NK-92 treated with Interleukin-12 subunit alpha and Interleukin-12 subunit beta, amount 100 ng/mL, for 24 hours (cell line): ENCODE results near the gene CFAP141.

ENCODE experiments used
- DNase-seq: peaks from one replicate; lab custom pipeline; 2025; lab: John Stamatoyannopoulos, UW

The CFAP141 gene

DNA sequence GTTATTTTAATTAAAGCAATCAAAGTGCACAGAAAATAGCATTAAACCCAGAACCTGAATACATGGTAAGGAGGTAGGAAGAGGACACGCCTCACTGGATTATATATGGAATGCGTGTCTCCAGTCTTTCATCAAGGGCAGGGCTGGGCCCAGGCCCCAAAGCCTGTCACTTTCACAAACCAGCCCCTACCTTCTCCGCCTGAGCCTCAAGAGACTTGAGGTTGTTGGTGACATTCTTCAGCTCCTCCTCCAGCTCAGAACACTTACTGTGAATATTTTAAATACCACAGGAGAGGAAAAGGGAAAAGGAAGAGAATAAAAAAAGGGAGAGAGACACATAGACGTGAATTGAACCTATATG, 34.9 kb downstream of the CFAP141 start:
- no peak for DNase-seq

DNA sequence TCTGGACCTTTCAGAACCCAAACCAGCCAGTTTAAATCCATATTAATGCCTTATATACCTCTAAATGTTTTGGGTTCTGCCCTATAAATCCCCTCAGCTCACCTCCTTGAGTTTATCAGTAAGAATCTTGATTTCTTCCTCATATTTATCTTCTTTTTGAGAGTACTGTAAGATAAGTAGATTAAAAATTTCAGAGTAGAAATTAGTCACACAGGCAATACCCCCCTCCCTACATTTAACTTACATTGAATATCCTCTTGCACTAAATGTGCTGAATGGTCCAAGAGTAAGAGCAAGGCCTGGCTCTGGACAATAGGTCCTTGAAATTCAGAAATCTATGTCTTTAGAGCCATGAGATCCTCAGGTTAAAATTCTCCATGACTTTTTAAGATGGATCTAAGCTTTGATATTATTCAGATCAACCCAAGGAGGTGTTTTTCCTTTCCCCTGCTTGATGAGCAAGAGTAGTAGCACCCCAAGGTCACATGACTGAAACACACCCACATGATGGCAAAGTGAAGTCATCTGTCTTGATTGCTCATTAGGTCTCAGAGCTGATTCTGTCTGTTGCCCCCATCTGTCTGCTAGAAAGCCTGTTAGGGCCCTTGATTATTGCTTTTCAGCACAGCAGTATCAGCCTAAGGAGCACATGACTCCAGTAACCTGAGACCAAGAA, 35.4 kb downstream of the CFAP141 start:
- DNase-seq = no peak

DNA sequence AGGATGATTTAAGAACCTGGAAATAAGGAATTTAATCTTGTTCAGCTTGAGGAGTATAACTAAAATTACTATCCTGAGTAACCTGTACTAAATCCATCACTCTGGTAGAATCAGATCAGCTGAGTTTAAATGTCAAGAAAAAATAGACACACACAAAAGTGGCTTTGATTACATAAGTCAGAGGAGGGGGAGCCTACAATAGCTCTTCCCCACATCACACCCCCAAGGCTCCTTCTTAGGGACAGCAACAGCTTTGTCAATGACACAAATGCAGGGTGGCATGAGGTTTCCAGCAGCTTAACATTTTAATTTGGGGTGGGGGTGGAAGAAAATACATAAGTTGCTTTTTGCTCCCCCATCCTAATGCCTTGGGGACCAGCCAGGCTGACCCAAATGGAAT, 38.7 kb downstream of the CFAP141 start:
- DNase-seq = no peak

DNA sequence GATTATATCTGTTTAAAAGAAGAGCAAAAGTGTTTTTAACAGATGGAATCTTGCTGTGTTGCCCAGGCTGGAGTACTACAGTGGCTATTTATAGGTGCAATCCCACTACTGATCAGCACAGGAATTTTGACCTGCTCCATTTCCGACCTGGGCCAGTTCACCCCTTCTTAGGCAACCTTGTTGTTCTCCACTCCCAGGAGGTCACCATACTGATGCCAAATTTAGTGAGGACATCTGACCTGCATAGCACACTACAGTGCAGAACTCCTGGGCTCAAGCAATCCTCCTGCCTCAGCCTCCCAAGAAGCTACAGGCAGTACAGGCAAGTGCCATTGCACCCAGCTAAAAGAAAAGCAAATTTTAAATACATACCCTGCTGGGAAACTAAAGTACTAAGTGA, 39.9 kb downstream of the CFAP141 start:
- no peak for DNase-seq

DNA sequence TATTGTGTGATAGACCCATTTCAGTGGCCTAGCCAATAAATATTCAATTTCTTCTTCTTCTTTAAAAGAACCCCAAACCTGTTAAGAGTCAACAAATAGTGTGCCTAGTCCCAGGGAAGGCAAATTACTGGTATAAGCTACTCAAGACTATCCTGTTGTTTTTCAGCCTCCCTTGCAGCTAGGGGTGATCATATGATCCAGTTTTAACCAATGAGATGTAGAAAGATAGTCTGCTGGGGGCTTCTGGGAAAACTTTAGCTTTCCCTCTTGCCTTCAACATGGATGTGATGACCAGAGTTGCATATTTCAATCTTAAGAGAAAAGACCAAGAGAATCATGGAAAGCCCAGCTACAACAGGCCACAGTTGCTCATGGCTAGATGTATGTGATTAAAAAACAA, 46.6 kb downstream of the CFAP141 start:
- no peak for DNase-seq

DNA sequence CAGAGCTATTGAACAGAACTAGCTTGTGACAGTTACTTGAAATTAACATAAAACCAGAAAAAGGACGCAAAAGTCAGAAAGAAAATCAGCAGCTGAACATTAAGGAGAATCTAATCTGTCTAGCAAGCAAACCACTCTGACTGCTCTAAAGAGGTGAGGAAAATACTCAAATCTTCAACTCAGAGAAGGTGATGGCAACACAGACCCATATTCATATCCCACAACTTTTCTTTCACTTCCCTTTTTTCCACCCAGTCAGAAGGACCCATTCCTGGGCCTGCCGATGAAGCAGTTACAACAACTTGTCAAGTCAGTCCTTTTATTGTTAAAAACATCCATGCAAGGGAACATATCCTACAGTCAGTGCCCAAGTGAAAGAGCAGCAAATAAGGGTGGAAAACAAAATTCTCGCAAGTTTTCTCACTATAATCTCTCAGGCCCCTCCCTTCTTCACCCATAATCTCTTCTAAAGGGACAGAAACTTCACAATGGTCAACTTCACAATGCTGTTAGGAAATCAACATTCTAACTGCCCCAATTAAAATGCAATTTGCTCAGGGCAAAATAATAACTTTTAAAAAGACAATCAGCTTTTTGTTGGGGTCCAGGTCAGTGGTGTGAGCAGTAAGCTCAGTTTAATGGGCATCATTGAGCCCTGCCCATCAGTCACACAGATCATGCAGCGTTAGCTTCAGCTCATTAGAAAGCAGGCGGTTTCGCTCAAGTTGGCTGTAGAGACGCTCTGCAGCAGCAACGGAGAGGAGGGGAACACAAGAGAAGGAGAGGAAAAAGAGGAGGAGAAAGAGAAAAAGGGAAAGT, 47.6 kb downstream of the CFAP141 start:
- no peak for DNase-seq

DNA sequence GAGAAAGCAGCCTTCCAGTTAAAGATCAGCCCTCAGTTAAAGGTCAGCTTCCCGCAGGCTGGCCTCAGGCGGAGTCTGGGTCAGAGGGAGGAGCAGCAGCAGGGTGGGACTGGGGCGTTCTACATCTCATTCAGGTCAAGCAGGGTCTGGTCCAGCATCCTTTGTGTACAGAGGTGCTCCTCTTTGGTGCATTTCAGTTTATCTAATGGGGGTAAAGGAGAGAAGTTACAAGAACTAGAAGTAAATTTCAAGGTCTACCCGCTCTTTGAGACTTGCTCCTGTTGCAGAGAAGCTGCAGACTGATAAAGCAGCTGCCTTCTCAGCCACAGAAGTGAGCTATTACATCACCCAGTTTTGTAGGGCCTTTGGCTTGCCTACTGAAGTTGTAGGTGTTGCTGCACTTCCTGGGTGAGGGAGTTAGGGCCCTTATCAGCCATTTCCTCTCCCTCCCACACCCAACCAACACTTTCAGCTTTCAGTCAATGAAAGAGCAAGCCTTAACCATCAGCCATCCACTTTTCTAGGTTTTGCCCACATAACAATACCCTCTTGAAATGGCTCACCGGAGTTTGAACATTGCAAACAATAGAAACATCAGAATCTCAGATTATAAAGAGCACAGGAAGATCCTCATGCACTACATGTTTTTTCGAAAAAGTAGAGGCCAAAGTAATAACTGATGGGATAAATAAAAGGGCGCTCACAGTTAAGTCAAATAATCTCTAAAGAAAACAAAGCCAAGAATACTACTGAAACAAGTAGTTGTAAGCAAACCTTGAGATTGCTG, 48.4 kb downstream of the CFAP141 start:
- DNase-seq = peak; percentile 63

DNA sequence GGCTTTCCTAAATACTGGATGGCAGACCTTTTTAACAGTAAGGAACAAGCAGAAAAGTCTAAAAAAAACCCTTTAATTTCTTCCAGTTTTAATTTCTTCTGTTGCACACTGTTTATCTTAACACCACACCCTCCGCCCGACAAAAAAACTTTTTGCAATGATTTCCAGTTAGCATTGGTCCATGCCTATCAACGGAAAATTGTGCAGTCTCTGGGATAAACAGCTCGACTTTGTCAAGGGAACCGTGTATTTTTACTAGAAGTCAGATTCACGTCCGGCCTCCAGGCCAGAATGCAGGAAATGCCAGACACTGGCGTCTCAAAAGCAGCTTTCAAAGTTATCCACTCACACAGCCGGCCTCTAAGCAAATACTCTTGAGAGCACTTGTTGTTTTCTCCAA, 50.9 kb downstream of the CFAP141 start:
- no peak for DNase-seq

DNA sequence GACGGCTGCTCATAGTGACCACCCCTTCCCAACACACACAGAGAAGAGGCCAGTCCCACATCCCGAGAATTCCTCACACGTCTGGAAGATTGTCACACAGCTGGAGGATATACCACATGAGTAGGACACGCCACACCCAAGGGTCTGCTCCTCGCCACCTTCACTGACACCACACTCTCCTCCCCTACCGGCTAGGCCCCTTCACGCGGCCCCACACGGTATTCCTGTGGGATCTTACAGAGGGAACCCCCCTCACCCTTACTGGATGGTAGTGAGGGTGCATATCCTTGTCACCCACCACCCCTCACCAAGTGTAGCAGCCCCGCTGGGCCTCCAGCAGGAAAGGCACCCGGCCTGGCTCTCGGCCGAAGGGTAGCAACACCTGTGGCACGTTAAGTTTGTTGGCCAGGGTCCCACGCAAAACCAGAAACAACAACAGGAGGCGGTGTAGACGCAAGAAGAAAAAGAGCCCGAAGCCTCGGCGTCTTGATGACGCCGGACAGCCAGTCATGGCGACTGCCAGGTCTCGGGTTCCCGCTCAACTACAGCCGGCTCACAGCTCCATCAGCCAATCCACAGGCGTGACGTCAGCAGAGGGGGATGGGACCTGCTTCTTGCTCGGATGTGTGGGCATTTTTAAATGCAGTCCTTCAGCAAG, 51.5 kb downstream of the CFAP141 start, which contains the start of gene NUP210L:
Gene NUP210L, minus strand, starts transcription at position 540 of the 658 bp plus-strand sequence.
- no peak for DNase-seq

DNA sequence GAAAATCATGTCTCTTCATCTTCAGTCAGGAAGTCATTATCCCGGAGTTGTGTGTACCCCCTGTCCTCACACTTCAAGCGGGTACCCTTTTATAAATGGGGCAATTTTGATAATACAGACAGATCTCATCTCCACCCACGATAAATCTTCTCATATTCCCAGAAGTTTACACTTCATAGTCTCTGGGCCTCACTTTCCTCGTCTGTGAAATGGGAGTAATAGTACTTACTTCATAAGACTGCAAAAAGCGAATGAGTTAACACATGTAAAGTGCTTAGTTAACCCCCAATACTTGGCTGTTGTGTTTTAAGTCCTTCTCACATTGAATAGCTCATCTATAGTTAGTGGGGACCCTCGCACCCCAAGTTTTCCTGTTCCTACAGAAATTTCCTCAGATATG, 52.1 kb downstream of the CFAP141 start:
- no peak for DNase-seq

DNA sequence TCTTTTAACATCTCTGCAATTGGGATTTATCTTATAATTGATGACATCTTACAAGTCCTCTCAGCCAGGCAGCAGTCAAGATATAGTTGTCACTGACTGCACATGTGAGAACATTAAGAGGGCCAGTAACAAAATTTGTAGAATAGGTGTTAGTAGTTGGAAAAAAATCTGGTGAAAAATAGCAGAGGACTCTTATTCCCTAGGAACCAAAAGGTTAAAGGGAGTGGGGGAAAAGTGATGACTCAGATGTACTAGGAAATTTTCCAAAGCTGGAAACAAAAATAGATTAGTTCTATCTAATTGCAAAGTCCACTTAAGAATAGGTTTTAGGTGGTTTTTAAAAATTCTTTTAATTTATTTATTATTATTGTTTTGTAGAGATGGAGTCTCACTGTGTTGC, 54.8 kb downstream of the CFAP141 start:
- no peak for DNase-seq
